Stimulated activated CD4-positive, alpha-beta T cell treated with anti-CD3 and anti-CD28 coated beads, TNF-alpha, amount 100 ng/mL, for 24 hours (primary cell): ENCODE results near the gene NKD2.
"Not testable (repeated sequence)": the region's sequence is repeated elsewhere in the genome, so short reads cannot be mapped to it uniquely, and the experiment has no call there.

Experiments used
- DNase-seq, 3 experiments: peaks; one replicate each; pipeline ENCODE4 v3.0.0-alpha.2; 2020; ENCODE audit warnings: low read depth in 3 of 3

NKD2 gene

GRCh38 chr5:1069720-1070088 lies 61.1 kb downstream of the NKD2 start:
- DNase-seq = no peak

DNA sequence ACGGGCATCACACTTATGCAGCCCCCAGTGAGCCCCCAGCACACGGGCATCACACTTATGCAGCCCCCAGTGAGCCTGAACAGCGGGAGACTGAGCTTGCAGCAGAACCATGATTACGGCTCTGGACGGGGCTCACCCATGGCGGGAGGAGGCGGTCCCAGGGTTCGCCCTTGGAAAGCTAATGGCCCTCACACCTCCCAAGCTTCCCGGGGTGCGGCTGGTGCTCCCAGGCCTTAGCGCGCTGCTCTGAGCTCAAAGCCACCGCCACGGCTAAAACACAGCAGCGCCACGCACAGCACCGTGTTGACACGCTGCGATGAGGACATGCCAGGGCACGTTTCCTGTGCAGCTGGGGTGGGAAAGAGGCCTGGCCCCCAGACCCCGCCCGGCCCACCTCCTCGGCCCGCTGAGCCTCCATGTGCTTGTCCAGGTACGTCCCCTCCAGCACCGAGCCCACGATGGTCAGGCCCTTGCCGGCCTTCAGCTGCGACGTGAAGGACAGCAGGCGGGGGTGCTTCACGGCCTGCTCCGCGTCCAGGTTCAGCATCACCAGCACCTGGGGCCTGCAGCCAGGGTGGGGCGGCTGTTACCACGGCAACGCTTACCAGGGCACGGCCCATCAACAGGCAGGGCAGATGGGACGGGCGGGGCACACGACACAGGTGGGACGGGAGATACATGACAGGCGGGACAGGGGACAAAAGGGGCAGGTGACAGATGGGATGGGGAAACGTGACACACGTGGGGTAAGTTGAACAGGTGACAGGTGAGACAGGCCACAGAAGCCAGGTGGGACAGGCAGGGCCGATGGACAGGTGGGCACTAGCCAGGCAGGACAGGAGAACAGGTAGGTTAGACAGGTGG lies 64.9 kb downstream of the NKD2 start:
- DNase-seq = no peak

DNA sequence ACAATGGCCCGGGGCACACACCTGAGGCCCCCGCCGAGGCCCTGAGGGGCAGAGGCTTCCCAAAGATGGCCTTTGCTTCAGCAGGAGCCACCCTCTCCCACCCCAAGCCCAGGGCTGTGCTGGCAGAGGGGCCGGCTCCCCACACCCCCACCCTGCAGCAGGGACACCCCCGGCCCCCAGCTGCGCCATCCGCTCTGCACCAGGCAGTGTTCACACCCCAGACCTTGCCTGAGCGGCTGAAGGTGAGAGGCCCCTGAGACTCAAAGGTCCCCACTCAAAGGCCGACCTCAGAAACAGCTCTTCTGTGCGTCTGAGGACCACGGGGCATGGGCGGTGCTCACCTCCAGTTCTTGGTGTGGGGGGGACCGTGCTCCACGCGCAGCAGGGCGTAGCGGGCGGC lies 65.6 kb downstream of the NKD2 start:
- DNase-seq = no peak

DNA sequence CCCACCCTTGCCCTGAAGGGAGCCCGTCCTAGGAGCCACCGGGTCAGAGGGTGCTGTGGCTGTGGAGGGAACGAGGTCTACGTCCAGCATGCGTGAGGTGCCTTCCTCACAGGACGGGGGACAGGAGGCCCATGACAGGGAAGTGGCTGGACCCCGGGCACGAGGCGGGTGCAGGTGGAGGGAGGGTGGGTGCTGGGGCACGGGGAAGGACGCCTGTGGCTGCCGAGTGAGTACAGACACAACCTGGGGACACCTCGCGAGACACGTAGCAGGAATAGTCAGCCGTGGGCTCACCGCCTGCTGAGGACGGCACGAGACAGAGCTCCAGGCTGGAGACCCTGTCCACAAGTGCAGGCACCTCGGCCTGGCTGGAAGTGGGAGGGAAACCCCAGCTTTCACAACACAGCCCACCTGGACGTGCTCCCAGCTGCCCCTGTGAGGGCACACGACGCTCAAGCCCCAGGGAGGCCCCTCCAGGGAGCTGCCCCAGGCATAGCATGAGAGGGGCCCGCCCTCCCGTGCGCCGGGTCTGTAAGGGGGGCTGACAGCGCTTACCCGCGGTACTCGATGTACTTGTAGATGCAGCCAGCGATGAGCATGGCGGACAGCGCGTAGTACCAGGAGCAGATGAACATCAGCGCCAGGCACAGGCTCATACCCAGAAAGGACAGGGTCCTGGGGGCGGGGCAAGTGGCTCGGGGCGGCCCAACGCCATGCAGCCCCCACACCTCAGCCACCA lies 66.4 kb downstream of the NKD2 start:
- no peak for DNase-seq

DNA sequence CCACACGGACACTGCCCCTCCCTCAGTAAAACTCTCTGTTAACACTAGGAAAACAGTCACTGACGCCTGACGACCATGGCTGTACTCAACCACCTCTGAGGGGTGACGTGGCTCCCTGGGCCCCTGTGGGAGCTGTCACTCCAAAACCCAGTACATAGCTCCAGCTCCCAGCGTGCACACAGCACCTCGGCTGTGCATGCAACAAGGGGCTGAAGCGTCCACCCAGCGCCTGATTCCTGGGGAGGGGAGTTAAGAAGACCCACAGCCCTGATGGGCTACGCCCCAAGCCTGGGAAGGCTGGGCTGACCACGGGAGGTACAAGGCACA lies 66.9 kb downstream of the NKD2 start:
- DNase-seq = no peak

- no peak for DNase-seq
These were observed 67.3 kb downstream of the NKD2 start for GRCh38 chr5:1075931-1076330.

DNA sequence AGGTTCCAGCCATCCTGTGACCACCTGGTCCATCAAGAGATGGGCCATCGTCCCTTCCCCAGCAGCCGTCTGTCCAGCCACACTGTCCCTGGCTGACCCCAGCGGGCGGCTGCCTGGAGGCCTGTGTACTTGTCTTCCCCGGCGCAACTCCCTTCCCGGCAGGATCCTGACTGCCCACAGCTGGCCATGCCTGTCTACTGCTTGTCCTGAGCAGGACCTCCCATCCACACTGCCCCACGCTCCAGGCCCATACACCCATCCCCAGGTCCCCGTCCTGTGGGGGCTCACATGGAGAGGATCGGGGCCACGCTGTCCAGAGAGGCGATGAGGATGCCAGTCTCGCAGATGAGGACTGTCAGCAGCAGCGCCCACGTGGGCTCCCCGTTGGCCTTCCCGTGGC lies 67.8 kb downstream of the NKD2 start:
- DNase-seq = no peak

GRCh38 chr5:1077026-1077425 lies 68.4 kb downstream of the NKD2 start:
- DNase-seq = no peak

GRCh38 chr5:1077491-1078020 lies 69.0 kb downstream of the NKD2 start:
- DNase-seq = no peak

DNA sequence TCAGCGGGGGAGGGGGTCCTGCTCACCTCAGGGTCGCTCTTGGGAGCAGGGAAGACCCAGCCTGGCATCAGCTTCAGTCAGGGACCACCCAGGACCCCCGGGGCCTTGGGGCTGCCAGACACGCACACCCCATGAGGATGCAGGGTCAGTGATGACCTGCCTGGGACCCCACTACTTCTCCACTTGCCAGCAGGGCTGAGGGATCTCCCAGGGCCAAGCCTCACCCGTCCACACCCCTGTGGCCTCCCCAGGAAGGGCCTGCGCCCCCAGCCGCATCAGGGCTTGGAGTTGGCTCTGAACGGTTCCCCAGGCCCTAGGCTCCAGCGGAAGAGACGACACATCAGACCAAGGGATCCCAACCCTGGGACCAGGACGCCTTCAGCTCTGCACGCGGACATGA lies 69.6 kb downstream of the NKD2 start:
- DNase-seq = no peak

GRCh38 chr5:1078851-1079250 lies 70.2 kb downstream of the NKD2 start:
- no peak for DNase-seq

DNA sequence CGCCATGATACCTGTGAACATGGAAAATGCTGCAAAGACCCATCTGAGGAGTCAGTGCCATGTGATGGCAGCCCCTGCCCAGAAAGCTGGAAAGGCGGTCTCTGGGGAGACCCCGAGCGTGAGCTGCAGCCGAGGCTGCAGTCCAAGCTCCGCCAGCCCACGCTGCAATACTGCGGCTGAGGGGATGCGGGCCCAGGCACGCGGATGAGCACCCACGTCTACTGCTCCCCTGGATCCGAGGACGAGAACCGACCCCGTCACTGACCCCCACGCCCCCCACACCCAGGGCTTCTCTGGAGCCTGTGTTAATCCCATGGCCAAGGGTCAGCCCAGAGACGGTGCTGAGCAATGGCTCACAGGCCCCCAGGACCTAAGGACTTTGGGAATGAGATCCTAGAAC lies 70.9 kb downstream of the NKD2 start:
- DNase-seq = no peak

- DNase-seq = no peak
These were observed 71.4 kb downstream of the NKD2 start for GRCh38 chr5:1079961-1080360.

DNA sequence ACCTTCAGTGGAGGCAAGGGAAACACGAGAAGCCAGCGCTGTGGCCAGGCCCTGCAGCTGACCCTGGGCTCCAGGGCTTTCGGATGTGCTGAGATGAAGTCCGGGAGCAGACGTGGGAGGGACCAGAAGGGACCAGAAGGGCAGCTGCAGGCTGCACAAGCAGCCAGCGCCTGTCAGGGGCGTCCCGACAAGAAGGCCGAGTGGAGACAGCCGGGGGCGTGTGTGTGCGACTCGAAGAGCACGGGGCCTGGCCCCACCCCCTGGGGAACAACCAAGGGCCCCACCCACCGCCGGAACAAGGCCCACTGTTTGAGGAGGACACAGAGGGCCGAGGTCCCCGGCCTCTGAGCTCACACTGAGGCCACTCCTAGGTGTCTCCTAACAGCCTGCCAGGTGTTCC lies 71.8 kb downstream of the NKD2 start:
- no peak for DNase-seq

GRCh38 chr5:1081519-1081918 lies 72.9 kb downstream of the NKD2 start:
- DNase-seq = no peak

DNA sequence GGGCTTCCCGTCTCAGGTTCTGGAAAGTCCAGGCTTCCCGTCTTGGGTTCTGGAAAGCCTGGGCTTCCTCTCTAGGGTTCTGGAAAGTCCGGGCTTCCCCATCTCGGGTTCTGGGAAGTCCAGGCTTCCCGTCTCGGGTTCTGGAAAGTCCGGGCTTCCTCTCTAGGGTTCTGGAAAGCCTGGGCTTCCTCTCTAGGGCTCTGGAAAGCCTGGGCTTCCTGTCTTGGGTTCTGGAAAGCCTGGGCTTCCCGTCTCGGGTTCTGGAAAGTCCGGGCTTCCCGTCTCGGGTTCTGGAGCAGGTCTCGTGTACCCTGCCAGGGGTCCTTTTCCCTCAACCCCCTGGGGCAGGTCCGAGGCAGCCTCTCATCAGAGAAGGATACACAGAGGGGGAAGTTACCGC lies 74.4 kb downstream of the NKD2 start:
- DNase-seq = not testable (repeated sequence)

GRCh38 chr5:1083823-1084605 lies 75.4 kb downstream of the NKD2 start:
- DNase-seq = no peak

DNA sequence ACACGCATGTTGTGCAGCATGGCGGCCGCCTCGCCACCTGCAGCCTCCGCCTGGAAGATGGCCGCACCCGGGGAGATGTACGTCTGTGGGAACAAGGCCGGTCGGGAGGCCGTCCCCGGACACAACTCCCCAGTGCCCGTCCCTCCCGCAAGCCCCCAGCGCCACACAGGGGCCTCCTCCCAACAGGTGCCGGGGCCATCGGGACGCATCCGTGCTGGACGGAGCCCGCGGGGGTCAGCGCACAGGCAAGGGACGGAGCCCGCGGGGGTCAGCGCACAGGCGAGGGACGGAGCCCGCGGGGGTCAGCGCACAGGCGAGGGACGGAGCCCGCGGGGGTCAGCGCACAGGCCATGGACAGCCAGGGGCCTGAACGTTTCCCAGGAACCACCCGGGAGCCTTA lies 76.8 kb downstream of the NKD2 start:
- DNase-seq = no peak

GRCh38 chr5:1086137-1086536 lies 77.5 kb downstream of the NKD2 start:
- DNase-seq = no peak

DNA sequence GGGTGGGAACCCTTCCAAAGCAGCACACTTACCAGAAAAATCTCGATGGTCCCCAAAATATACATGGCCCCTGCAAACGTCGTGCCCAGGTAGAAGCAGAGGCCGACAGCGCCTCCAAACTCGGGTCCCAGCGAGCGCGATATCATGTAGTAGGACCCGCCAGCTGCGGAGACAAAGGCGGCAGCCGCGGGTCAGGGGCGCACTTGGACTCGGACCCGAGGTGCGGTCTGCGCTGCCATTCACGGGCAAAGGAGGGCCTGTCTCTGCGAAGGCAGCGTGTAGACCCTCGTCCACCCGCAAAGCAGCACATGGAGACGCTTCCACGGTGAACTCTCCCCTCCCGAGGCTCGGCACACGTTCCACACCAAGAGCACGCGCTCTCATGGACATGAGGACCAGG lies 78.3 kb downstream of the NKD2 start:
- DNase-seq = no peak

DNA sequence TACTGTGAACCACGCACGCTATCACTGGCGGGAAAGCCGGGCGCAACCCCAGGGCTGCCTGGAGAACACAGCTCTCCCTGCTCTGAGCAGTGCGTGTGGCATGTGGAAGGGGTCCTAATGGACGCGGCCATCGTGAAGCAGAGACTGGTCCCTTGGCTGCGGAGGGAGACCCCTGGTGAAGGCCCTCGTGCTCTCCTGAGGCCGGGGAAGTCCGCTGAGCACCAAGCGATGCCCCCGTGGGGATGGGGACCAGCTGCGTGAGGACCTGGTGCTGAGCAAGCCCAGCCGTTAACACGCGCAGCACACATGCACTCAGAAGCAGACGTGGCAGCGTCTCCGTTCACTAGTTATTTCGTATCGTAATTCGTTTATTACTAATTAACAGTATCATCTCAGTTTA lies 78.8 kb downstream of the NKD2 start:
- no peak for DNase-seq

GRCh38 chr5:1088031-1088430 lies 79.4 kb downstream of the NKD2 start:
- DNase-seq = no peak
